ENCODE results near the gene TIMM13.
"Not testable (repeated sequence)": the region's sequence is repeated elsewhere in the genome, so short reads cannot be mapped to it uniquely, and the experiment has no call there.

The TIMM13 gene

GRCh38 chr19:2419754-2420153 is 7.6 kb downstream of the TIMM13 start:
- TF ChIP-seq CTCF (IDR thresholded peaks at IDR 0.05; ENCODE audit: low read depth, low read length, poor library complexity, severe bottlenecking) (no peak), EZH2phosphoT487 (IDR thresholded peaks at IDR 0.05; ENCODE audit: borderline replicate concordance, low read length) (no peak)
- H3K9me3 ChIP-seq (ENCODE audit: control insufficient read depth, insufficient read depth, low read length), result peaks cover 4% of the 10 kb centered on the region; the same call in 1 of the 2 replicates
- peaks cover 25% of the 10 kb centered on the region for H3K79me2 ChIP-seq (ENCODE audit: control insufficient read depth, low read length)
- no peaks in the 10 kb centered on the region for H4K20me1 ChIP-seq (ENCODE audit: control insufficient read depth, insufficient read depth, low read depth, low read length)
- no peaks in the 10 kb centered on the region for H3K27me3 ChIP-seq (ENCODE audit: control insufficient read depth, low read length)
- peaks cover 22% of the 10 kb centered on the region for H3K36me3 ChIP-seq (ENCODE audit: control insufficient read depth, low read length)
- H3K4me3 ChIP-seq (ENCODE audit: low read length), result no peak overlapping the region
- H3K4me1 ChIP-seq (ENCODE audit: control insufficient read depth, low read length), result no peaks in the 10 kb centered on the region
- no peak overlapping the region for H3K4me2 ChIP-seq (ENCODE audit: low read length)
- no peaks in the 10 kb centered on the region for H3K9me2 ChIP-seq (replicated peaks; ENCODE audit: control insufficient read depth, low read length)
- no peaks in the 10 kb centered on the region for H3F3A ChIP-seq (ENCODE audit: control insufficient read depth, insufficient read depth)
- no peak overlapping the region for H3K27ac ChIP-seq (ENCODE audit: low read depth, low read length)

- Histone ChIP-seq H4K20me1 (ENCODE audit: control insufficient read depth, insufficient read depth, low read depth, low read length) (no peaks in the 10 kb centered on the region), H3K9me2 (replicated peaks; ENCODE audit: control insufficient read depth, low read length) (no peaks in the 10 kb centered on the region), H3K4me1 (ENCODE audit: control insufficient read depth, low read length) (no peaks in the 10 kb centered on the region), H3K4me3 (ENCODE audit: low read length) (no peak overlapping the region), H3K9me3 (ENCODE audit: control insufficient read depth, insufficient read depth, low read length) (peaks cover 4% of the 10 kb centered on the region; the same call in 1 of the 2 replicates), H3K27me3 (ENCODE audit: control insufficient read depth, low read length) (no peaks in the 10 kb centered on the region), H3F3A (ENCODE audit: control insufficient read depth, insufficient read depth) (0 out of 2 replicates have a peak, but pooled peaks cover 2% of the 10 kb centered on the region), H3K4me2 (ENCODE audit: low read length) (no peak overlapping the region), H3K36me3 (ENCODE audit: control insufficient read depth, low read length) (peaks cover 12% of the 10 kb centered on the region), H3K79me2 (ENCODE audit: control insufficient read depth, low read length) (peaks cover 9% of the 10 kb centered on the region), H3K27ac (ENCODE audit: low read depth, low read length) (no peak overlapping the region)
- no peak for TF ChIP-seq CTCF (IDR thresholded peaks at IDR 0.05; ENCODE audit: low read depth, low read length, poor library complexity, severe bottlenecking)
- no peak for TF ChIP-seq EZH2phosphoT487 (IDR thresholded peaks at IDR 0.05; ENCODE audit: borderline replicate concordance, low read length)
These were observed 9.4 kb downstream of the TIMM13 start for GRCh38 chr19:2417881-2418406.

- not testable (repeated sequence) for H3F3A ChIP-seq (ENCODE audit: control insufficient read depth, insufficient read depth); H3K27ac ChIP-seq (ENCODE audit: low read depth, low read length); H3K4me2 ChIP-seq (ENCODE audit: low read length); H3K79me2 ChIP-seq (ENCODE audit: control insufficient read depth, low read length); H3K4me1 ChIP-seq (ENCODE audit: control insufficient read depth, low read length); H3K27me3 ChIP-seq (ENCODE audit: control insufficient read depth, low read length); H3K9me2 ChIP-seq (replicated peaks; ENCODE audit: control insufficient read depth, low read length); H4K20me1 ChIP-seq (ENCODE audit: control insufficient read depth, insufficient read depth, low read depth, low read length); H3K9me3 ChIP-seq (ENCODE audit: control insufficient read depth, insufficient read depth, low read length); H3K4me3 ChIP-seq (ENCODE audit: low read length)
- peaks cover 12% of the 10 kb centered on the region for H3K36me3 ChIP-seq (ENCODE audit: control insufficient read depth, low read length)
These were observed 9.9 kb downstream of the TIMM13 start for GRCh38 chr19:2417436-2417835.

- Histone ChIP-seq H3K4me3 (ENCODE audit: low read length) (no peak overlapping the region), H3K27ac (ENCODE audit: low read depth, low read length) (no peak overlapping the region)
These were observed 10.9 kb downstream of the TIMM13 start for GRCh38 chr19:2416321-2417097.

More at GRCh38 chr19:2416321-2417097, 10.9 kb downstream of the TIMM13 start:
- Histone ChIP-seq H3K36me3 (ENCODE audit: control insufficient read depth, low read length) (peaks cover 6% of the 10 kb centered on the region), H3K4me2 (ENCODE audit: low read length) (no peak overlapping the region), H3K27me3 (ENCODE audit: control insufficient read depth, low read length) (peaks cover 2% of the 10 kb centered on the region; the same call in 1 of the 2 replicates), H3F3A (ENCODE audit: control insufficient read depth, insufficient read depth) (0 out of 2 replicates have a peak, but pooled peaks cover 5% of the 10 kb centered on the region), H3K9me3 (ENCODE audit: control insufficient read depth, insufficient read depth, low read length) (peaks cover 4% of the 10 kb centered on the region; the same call in 1 of the 2 replicates), H3K4me1 (ENCODE audit: control insufficient read depth, low read length) (no peaks in the 10 kb centered on the region), H4K20me1 (ENCODE audit: control insufficient read depth, insufficient read depth, low read depth, low read length) (no peaks in the 10 kb centered on the region), H3K79me2 (ENCODE audit: control insufficient read depth, low read length) (peaks cover under 1% of the 10 kb centered on the region), H3K9me2 (replicated peaks; ENCODE audit: control insufficient read depth, low read length) (no peaks in the 10 kb centered on the region)
- TF ChIP-seq EZH2phosphoT487 (IDR thresholded peaks at IDR 0.05; ENCODE audit: borderline replicate concordance, low read length), result no peak

Measured in DOHH2 (cell line).